ENCODE results near the gene CDK17. TPM values are rescaled to one million over a fixed set of nuclear protein-coding genes. Genes with fewer than 3 reads are reported as not detected.
"Not testable (repeated sequence)": the region's sequence is repeated elsewhere in the genome, so short reads cannot be mapped to it uniquely, and the experiment has no call there.

CDK17 gene
- total RNA-seq, 1 experiment from 2014 or later: 47.4 TPM

DNA sequence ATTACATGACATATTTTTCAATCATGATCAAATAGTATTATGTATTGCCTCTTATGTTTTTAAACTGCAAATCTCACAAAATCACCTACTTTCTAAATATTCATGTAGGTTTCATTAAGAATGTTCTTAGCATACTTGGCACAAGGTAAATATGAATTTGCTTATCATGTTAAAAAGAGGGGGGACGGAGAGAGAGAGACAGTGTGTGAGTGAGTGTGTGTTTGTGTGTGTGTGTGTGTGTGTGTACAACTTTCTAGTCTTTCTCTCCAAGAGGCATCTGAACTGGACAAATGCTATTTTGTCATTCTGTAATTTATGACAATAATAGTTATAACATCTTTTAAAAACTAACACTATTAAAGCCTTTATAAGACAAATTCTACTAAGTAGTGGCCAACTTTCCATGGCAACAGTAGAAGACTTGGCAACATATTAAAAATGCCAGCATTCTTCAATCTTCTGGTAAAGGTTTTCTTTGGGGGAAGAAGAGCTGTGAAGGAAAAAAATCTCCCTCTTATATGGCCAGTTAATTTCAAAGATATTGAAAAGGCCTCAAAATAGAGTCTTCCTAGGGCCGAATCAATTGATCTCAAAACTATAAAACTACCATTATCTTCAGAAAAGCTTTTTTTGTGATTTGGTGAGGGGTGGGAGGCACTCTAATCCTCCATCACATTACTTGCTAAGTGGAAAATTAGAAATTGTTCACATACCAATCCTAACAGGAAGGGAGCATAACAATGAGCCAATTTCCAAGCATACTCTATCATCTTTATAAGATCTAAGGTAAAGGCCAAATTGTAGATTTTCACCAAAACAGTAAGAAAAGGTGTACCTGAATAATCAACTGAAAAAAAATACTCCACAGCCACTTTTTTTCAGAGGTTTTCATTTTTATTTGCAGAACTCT, 28.2 kb downstream of the CDK17 start:
- DNase-seq (ENCODE audit: low read depth, low spot score): no peak
- in situ Hi-C loops (cut with HindIII; ENCODE audit: low pct_unique_long_range_greater_than_20kb, low sequenced_read_pairs): no loop called here

DNA sequence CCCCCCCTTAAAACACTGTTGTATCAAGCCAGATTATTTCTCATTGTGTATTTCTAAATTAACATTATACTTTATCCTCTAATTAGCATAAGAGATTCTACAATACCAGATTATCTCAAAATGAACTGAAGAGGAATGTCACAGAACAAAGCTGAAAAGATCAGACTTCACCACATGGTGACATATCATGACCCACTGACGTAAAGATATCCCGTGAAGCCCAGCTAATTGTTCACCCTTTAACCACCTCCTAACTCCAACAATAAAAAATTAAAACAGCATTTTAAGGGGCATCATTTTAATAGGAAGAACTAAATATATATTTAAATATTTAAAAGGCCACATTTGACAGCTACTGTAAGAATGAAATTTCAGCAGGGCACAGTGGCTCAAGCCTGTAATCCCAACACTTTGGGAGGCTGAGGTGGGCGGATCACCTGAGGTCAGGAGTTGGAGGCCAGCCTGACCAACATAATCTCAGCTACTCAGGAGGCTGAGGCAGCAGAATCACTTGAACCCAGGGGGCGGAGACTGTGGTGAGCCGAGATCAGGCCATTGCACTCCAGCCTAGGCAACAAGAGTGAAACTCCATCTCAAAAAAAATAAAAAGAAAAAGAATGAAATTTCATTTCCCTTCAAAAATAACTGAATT, 29.0 kb downstream of the CDK17 start:
- in situ Hi-C loops (cut with HindIII; ENCODE audit: low pct_unique_long_range_greater_than_20kb, low sequenced_read_pairs): no loop called here
- peak; percentile 67 for DNase-seq (ENCODE audit: low read depth, low spot score)

GRCh38 chr12:96368687-96369086, 31.6 kb downstream of the CDK17 start:
- in situ Hi-C loops (cut with HindIII; ENCODE audit: low pct_unique_long_range_greater_than_20kb, low sequenced_read_pairs): no loop called here
- DNase-seq (ENCODE audit: low read depth, low spot score): no peak

DNA sequence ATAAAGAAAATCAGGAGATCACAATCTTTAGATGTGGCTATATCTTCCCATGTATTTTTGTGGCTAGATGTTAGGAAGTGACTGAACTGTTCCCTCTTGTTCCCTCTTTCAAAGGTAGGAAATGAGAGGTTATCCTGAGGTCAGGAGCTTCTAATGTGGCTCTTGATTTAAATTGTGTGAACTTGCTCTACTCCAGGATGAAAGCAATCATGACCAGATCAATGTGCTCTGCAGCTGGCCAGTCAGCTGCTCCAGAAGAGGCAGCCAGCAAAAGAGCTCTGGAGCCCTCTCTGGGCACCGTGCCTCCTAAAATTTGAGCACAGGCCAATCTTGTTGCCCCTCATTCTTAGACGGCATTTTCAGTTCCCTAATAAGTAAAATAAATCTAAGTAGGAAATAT, 32.0 kb downstream of the CDK17 start:
- DNase-seq (ENCODE audit: low read depth, low spot score): peak; percentile 74
- in situ Hi-C loops (cut with HindIII; ENCODE audit: low pct_unique_long_range_greater_than_20kb, low sequenced_read_pairs): no loop called here

DNA sequence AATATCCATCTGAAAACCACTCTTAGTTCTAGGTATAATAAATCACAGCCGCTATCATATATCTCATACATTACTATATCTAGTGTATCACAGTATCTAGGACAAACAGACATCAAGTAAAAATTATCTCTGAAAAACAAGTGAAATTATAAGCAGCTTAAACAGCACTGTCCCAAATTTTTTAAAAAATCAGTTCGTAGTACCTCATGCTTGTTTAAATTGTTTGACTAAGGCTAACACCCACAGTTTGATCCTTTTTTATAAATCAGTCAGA, 33.9 kb downstream of the CDK17 start:
- no peak for DNase-seq (ENCODE audit: low read depth, low spot score)
- in situ Hi-C loops (cut with HindIII; ENCODE audit: low pct_unique_long_range_greater_than_20kb, low sequenced_read_pairs): no loop called here

- in situ Hi-C loops (cut with HindIII; ENCODE audit: low pct_unique_long_range_greater_than_20kb, low sequenced_read_pairs): no loop called here
- no peak for DNase-seq (ENCODE audit: low read depth, low spot score)
These were observed 34.4 kb downstream of the CDK17 start for GRCh38 chr12:96365604-96366380.

DNA sequence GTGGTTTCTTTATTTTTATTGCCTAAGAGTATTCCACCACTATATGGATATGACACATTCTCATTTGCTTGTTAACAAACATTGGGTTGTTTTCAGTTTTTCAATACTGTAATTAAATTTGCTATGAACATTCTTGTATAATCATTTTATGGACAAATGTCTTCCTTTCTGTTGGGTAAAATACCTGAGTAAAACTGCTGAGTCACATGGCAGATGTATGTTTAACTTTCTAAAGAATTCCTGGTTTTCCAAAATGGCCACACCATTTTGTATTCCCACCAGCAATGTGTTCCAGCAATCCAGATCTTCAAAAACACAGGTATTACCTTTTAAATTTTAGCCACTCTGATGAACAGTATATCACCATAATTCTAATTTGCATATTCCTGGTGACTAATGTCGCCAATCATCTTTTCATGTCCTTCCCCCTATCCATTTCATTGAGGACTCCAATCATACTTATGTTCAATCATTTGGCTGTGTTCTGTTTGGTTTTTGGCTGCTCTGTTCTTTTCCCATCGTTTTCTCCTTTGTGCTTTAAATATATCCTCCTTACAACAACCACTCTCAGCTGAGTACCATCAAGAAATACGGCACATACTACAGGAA, 36.0 kb downstream of the CDK17 start:
- no peak for DNase-seq (ENCODE audit: low read depth, low spot score)
- in situ Hi-C loops (cut with HindIII; ENCODE audit: low pct_unique_long_range_greater_than_20kb, low sequenced_read_pairs): no loop called here

DNA sequence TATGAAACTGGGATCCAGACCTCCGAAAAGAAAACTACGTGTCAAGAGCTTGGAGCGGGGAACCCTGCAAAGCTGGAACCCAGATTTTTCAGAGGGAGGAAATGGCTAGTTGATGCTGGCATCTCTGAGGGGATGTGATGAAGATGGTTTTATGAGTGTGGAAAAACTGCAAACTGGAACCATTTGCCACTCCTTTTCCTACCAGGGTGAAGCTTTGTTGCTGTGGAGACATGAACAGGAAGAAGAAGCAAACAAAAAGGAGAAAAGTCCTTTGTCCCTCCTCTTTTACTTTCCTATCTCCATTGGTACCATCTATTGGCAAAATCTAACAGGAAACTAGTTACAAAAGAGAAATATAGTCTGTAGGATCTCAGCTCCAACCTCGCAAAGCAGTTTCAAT, 39.2 kb downstream of the CDK17 start:
- DNase-seq (ENCODE audit: low read depth, low spot score): no peak
- in situ Hi-C loops (cut with HindIII; ENCODE audit: low pct_unique_long_range_greater_than_20kb, low sequenced_read_pairs): no loop called here

DNA sequence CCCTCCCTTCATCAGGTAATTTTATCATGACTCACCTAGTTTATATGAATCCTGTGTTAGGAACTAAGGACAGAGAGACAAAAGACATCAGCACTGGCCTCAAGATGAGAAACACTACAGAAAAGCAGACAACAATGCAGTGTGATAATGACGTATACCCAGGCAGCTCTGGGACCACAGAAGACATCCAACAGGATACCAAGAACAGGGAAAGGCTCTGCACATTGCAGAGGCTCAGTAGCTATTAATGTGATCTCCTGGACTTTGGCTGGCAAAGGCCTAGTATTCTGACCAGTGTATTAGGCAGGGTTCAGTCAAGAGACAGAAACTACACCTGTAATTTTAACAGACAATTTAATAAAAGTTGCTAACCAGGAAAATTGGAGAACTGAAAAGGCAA, 39.7 kb downstream of the CDK17 start:
- in situ Hi-C loops (cut with HindIII; ENCODE audit: low pct_unique_long_range_greater_than_20kb, low sequenced_read_pairs): no loop called here

GRCh38 chr12:96359328-96359727, 40.9 kb downstream of the CDK17 start:
- in situ Hi-C loops (cut with HindIII; ENCODE audit: low pct_unique_long_range_greater_than_20kb, low sequenced_read_pairs): no loop called here
- DNase-seq (ENCODE audit: low read depth, low spot score): peak; percentile 36

More for the DNA sequence above, 39.7 kb downstream of the CDK17 start:
- DNase-seq (ENCODE audit: low read depth, low spot score): no peak

- in situ Hi-C loops (cut with HindIII; ENCODE audit: low pct_unique_long_range_greater_than_20kb, low sequenced_read_pairs): no loop called here
- DNase-seq (ENCODE audit: low read depth, low spot score): peak; percentile 16
These were observed 43.4 kb downstream of the CDK17 start for GRCh38 chr12:96356831-96357230.

- DNase-seq (ENCODE audit: low read depth, low spot score): no peak
- in situ Hi-C loops (cut with HindIII; ENCODE audit: low pct_unique_long_range_greater_than_20kb, low sequenced_read_pairs): no loop called here
These were observed 45.2 kb downstream of the CDK17 start for GRCh38 chr12:96354844-96355534.

DNA sequence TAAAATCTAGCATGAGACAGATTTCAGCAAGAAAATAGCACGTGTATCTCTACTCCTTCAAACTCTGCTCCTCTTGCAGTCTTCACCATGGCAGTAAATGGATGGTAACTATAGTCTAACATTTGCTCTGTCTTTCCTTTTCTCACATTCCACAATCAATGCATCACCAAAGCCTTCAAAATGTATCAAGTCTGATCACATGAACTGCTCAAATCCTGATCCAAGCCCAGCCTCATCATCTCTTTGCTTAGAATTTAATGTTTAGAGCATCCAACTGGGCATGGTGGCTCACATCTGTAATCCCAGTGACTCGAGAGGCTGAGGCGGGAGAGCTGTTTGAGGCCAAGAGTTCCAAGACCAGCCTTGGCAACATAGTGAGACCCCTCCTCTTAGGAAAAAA, 45.9 kb downstream of the CDK17 start:
- DNase-seq (ENCODE audit: low read depth, low spot score): no peak
- in situ Hi-C loops (cut with HindIII; ENCODE audit: low pct_unique_long_range_greater_than_20kb, low sequenced_read_pairs): no loop called here

- in situ Hi-C loops (cut with HindIII; ENCODE audit: low pct_unique_long_range_greater_than_20kb, low sequenced_read_pairs): no loop called here
- DNase-seq (ENCODE audit: low read depth, low spot score): no peak
These were observed 47.9 kb downstream of the CDK17 start for GRCh38 chr12:96352161-96352835.

DNA sequence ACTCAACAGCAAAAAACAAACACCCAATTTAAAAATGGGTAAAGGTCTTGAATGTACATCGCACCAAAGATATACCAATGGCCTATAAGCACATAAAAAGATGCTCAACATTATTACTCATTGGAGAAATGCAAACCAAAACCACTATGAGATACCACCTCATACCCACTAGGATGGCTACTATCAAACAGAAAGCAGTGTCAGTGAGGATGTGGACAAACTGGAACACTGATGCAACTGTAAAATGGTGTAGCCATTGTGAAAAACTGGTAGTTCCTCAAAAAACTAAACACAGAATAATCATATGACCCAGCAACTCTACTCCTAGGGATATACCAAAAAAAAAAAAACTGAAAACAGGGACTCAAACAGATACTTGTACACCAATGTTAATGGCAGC, 49.3 kb downstream of the CDK17 start:
- no peak for DNase-seq (ENCODE audit: low read depth, low spot score)
- in situ Hi-C loops (cut with HindIII; ENCODE audit: low pct_unique_long_range_greater_than_20kb, low sequenced_read_pairs): no loop called here

- DNase-seq (ENCODE audit: low read depth, low spot score): no peak
- in situ Hi-C loops (cut with HindIII; ENCODE audit: low pct_unique_long_range_greater_than_20kb, low sequenced_read_pairs): no loop called here
These were observed 53.0 kb downstream of the CDK17 start for GRCh38 chr12:96347130-96347699.

DNA sequence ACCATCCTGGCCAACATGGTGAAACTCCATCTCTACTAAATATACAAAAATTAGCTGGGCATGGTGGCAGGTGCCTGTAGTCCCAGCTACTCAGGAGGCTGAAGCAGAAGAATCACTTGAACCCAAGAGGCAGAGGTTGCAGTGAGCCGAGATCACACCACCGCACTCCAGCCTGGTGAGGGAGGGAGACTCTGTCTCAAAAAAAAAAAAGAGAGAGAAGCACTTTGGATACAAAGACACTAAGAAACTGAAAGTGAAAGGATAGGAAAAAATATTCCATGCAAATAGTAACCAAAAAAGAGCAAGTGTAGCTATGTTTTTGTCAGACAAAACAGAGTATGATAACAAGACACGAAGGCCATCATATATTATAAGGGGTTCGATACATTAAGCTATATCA, 53.5 kb downstream of the CDK17 start:
- DNase-seq (ENCODE audit: low read depth, low spot score); in situ Hi-C loops (cut with HindIII; ENCODE audit: low pct_unique_long_range_greater_than_20kb, low sequenced_read_pairs): not testable (repeated sequence)
